ENCODE data around the gene ARHGAP45.
A peak's percentile ranks its signal among the peaks of the same experiment; 100 is the strongest.

The ARHGAP45 gene

DNA sequence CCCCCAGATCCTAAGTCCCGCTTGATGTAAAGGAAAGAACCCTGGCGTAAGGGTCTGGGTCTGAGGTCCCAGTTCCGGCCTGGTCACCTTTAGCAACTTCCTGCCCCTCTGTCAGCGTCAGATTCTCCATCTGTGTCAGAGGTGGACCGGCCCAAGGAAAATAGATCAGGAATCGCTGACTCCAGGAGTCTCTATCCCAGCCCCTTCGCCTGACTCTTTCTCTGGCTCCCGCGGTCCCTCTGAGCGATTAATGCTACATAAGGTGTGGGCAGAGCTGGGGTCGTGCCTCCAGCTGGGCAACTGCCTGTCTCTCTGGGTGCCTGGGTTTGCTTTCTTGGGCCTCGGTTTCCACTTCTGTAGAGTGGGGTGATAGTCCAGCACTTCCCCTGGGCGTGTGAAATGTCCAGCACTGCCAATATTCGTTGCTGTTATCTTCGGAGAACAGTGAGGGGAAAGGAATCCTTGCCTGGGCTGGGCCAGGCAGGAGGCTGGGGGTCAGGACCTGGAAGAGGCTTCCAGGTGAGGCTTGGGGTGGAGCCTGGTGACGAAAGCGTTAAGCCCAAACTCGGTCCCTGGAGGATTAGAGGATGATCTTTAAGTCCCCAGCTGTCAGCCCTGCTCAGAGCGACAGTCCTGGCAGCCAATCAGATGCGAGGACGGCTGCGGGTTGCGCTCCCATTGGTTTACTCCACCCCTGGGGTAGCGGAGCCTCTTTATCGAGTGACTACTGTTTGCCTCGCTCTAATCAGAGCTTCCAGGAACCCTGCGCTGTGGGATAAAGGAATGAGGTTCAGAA is 26.3 kb upstream of the ARHGAP45 start:
- DNase-seq: peak; percentile 90

- DNase-seq: no peak
Observed at GRCh38 chr19:1041272-1041834, 25.6 kb upstream of the ARHGAP45 start.

DNA sequence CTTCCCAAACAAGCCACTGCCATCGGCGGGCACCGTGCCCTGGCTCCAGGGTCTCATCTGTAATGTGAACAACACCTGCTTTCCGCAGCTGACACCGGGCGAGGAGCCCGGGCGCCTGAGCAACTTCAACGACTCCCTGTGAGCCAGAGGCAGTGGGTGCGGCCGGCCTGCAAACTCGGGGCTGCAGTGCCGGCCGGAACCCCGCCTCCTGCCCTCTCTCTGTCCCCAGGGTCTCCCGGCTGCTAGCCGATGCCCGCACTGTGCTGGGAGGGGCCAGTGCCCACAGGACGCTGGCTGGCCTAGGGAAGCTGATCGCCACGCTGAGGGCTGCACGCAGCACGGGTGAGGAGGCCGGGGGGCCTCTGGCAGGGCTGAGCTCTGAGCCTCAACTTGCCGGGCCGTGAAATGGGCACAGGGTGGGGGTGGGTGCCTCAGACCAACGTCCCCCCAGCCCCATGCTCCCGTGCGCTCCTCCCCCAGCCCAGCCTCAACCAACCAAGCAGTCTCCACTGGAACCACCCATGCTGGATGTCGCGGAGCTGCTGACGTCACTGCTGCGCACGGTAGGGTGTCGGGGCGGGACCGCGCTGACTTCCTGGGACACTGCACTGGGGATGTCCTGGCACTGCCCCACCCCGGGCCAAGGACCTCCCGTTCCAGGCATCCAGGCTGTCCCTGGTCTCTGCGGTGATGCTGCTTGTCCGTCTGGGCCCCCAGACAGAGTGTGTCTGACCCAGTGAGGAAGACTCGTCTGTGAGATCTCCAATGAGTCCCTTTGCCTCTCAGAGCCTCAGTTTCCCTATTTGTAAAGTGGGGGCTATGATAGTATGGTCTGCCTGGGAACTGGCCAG is 24.9 kb upstream of the ARHGAP45 start:
- DNase-seq: no peak

DNA sequence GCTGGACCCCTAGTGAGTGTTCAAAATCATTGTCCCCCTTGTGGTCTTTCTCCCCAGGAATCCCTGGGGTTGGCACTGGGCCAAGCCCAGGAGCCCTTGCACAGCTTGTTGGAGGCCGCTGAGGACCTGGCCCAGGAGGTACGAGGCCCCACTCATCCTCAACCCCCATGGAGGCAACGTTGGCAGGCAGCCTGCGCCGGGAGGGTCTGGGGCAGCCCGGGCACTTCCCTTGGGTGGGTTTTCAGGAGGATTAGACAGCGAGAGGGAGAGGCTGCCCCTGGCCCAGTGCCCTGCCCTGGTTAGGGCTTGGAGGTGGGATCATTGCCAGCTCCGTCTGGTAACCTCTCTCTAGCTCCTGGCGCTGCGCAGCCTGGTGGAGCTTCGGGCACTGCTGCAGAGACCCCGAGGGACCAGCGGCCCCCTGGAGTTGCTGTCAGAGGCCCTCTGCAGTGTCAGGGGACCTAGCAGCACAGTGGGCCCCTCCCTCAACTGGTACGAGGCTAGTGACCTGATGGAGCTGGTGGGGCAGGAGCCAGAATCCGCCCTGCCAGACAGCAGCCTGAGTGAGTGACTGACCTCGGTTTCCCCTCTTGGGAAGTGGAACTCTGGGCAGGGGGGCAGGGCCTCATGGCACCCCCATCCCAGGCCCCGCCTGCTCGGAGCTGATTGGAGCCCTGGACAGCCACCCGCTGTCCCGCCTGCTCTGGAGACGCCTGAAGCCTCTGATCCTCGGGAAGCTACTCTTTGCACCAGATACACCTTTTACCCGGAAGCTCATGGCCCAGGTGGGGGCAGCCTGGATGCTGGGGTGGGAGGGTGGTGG is 24.1 kb upstream of the ARHGAP45 start:
- no peak for DNase-seq

GRCh38 chr19:1045247-1045603 is 21.7 kb upstream of the ARHGAP45 start:
- DNase-seq: no peak

- no peak for DNase-seq
Observed at GRCh38 chr19:1046117-1046626, 20.8 kb upstream of the ARHGAP45 start.

- no peak for DNase-seq
Observed at GRCh38 chr19:1046836-1047695, 19.9 kb upstream of the ARHGAP45 start.

- no peak for DNase-seq
Observed at GRCh38 chr19:1047696-1048147, 19.2 kb upstream of the ARHGAP45 start.

DNA sequence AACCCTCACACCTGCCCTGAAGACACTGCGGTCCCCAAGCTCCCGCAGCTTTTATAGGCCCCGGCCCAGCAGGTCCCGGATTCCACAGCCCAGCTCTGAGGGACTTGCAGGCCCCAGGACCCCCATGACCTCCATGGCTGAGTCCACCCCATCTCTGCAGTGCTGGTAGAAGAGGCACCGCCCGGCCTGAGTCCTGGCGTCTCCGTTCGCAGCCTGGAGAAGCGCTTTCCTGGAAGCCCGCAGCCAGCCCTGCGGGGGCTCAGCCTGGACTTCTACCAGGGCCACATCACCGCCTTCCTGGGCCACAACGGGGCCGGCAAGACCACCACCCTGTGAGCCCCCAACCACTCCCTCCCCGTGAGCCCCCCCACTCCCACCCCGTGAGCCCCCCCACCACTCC is 17.9 kb upstream of the ARHGAP45 start:
- DNase-seq: no peak

DNA sequence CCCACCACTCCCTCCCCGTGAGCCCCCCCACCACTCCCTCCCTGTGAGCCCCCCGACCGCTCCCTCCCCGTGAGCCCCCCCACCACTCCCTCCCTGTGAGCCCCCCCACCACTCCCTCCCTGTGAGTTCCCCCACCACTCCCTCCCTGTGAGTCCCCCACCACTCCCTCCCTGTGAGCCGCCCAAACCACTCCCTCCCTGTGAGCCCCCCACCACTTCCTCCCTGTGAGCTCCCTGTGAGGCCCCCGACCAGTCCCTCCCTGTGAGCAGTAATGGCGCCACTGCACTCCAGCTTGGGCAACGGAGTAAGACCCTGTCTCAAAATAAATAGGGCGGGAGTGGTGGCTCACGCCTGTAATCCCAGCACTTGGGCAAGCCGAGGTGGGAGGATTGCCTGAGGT is 17.2 kb upstream of the ARHGAP45 start:
- no peak for DNase-seq

- DNase-seq: no peak
Observed at GRCh38 chr19:1050989-1051788, 15.8 kb upstream of the ARHGAP45 start.

DNA sequence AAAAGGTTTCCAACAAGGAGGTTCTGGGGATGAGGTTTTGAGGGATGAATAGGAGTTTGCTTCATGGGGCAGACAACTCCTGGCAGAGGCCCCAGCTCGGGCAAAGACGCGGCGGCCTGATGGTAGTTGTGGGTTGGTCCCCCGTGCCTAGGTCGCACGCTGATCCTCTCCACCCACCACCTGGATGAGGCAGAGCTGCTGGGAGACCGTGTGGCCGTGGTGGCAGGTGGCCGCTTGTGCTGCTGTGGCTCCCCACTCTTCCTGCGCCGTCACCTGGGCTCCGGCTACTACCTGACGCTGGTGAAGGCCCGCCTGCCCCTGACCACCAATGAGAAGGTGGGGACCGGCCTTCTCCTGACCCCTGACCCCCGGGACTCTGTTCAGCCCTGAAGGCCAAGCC is 15.2 kb upstream of the ARHGAP45 start:
- DNase-seq: no peak

- DNase-seq: no peak
Observed at GRCh38 chr19:1052349-1052975, 14.5 kb upstream of the ARHGAP45 start.

DNA sequence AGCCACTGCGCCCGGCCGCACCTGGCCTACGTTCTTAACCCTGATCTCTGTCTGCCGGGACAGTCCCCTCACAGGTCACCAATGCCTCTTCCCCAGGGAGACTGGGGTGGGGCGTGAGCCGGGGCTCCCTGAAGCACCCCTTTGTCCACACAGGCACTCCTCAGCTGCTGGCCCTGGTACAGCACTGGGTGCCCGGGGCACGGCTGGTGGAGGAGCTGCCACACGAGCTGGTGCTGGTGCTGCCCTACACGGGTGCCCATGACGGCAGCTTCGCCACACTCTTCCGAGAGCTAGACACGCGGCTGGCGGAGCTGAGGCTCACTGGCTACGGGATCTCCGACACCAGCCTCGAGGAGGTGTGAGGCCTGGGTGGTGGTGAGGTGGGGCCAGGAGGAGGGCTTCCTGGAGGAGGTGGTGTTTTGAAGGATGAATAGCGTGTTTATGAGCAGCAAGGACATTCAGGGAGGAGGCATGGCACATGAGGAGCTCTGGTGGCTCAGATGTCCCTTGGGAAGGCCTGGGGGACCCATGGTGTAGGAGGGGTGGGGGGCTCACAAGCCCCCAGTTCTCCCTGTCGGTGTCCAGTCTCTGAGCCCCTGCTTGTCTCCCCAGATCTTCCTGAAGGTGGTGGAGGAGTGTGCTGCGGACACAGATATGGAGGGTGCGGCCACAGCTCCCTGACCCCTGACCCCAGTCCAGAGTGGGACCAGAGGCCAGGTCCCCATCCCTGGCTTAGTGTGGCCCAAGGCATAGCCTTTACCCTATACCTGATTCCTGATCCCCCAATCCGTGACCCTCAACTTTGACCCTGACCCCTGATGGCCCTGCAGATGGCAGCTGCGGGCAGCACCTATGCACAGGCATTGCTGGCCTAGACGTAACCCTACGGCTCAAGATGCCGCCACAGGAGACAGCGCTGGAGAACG is 13.5 kb upstream of the ARHGAP45 start:
- no peak for DNase-seq

GRCh38 chr19:1054102-1055027 is 12.6 kb upstream of the ARHGAP45 start:
- no peak for DNase-seq

DNA sequence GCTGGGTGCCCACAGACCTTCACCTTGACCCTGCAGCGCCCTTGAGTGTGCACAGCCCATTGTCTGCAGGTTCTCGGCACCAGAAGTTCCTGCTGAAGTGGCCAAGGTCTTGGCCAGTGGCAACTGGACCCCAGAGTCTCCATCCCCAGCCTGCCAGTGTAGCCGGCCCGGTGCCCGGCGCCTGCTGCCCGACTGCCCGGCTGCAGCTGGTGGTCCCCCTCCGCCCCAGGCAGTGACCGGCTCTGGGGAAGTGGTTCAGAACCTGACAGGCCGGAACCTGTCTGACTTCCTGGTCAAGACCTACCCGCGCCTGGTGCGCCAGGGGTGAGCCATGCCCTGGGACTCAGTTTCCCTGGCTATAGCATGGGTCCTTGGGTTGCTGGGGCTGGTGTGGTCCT is 11.9 kb upstream of the ARHGAP45 start:
- no peak for DNase-seq

DNA sequence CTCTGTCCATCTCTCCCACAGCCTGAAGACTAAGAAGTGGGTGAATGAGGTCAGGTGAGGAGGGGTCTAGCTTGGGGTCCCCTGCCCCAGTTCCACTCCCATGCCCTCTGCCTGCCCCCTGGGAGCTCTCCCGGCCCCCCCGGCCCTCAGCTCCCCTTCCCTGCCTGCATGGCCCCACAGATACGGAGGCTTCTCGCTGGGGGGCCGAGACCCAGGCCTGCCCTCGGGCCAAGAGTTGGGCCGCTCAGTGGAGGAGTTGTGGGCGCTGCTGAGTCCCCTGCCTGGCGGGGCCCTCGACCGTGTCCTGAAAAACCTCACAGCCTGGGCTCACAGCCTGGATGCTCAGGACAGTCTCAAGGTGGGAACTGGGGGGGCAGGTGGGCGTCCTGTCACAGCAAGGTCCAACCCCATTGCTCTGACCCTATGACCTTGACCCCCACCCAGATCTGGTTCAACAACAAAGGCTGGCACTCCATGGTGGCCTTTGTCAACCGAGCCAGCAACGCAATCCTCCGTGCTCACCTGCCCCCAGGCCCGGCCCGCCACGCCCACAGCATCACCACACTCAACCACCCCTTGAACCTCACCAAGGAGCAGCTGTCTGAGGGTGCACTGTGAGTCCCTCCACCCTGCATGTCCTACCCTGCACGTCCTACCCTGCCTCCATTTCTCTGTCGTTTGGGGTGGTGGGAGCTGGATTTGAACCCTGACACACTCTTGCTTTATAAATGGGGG is 10.9 kb upstream of the ARHGAP45 start:
- no peak for DNase-seq

Data from COR-L47 (cell line).